WTC11 (cell line): Measurements from ENCODE around the gene UNC5A.

Experiments used
- ATF3 ChIP-seq: sonication (generic); formaldehyde crosslinking; conservative IDR thresholded peaks from 2 replicates; pipeline ENCODE4 v1.8.1; 2022; ENCODE audit warnings: mild to moderate bottlenecking, missing genetic modification reagents
- CTCF ChIP-seq: fragments of 200-600 bp; IDR thresholded peaks from 2 replicates; pipeline ENCODE4 v1.8.0; 2022; ENCODE audit warnings: antibody characterized with exemption
- ETV6 ChIP-seq: sonication (generic); formaldehyde crosslinking; IDR thresholded peaks from 2 replicates; pipeline ENCODE4 v1.8.1; 2022; ENCODE audit warnings: mild to moderate bottlenecking, missing genetic modification reagents
- JUN ChIP-seq: sonication (generic); formaldehyde crosslinking; IDR thresholded peaks from 2 replicates; pipeline ENCODE4 v1.8.0; 2023; ENCODE audit warnings: mild to moderate bottlenecking, missing genetic modification reagents
- PREB ChIP-seq: sonication (generic); formaldehyde crosslinking; IDR thresholded peaks from 2 replicates; pipeline ENCODE4 v1.8.1; 2022; ENCODE audit warnings: mild to moderate bottlenecking, missing genetic modification reagents, moderate library complexity, borderline replicate concordance

GRCh38 chr5:176897263-176897662, 86.9 kb downstream of the UNC5A start:
- TF ChIP-seq CTCF (no peak), PREB (CRISPR knock-in tag) (no peak), JUN (CRISPR knock-in tag) (no peak), ATF3 (no peak), ETV6 (CRISPR knock-in tag) (no peak)
